ENCODE measurements around the gene ROBO3.

The ROBO3 gene

GRCh38 chr11:124922831-124923230, 57.6 kb downstream of the ROBO3 start:
- DNase-seq: no peak

GRCh38 chr11:124923296-124923695, 58.1 kb downstream of the ROBO3 start:
- no peak for DNase-seq

- DNase-seq: no peak
Observed at GRCh38 chr11:124928942-124929665, 63.9 kb downstream of the ROBO3 start.

GRCh38 chr11:124930799-124931198, 65.6 kb downstream of the ROBO3 start:
- no peak for DNase-seq

All from fibroblast of skin of scalp (primary cell).